Type B pancreatic cell (in vitro differentiated cells): Measurements from ENCODE around the gene GFY. TPM values are rescaled to one million over a fixed set of nuclear protein-coding genes. Genes with fewer than 3 reads are reported as not detected.
A peak's percentile ranks its signal among the peaks of the same experiment; 100 is the strongest.
"Not testable (repeated sequence)": the region's sequence is repeated elsewhere in the genome, so short reads cannot be mapped to it uniquely, and the experiment has no call there.

Experiments
- DNase-seq: peaks from one replicate; pipeline ENCODE4 v3.0.0; 2021; ENCODE audit warnings: mixed read lengths; ENCODE audit not compliant: unreplicated experiment; ENCODE audit errors: extremely low spot score
- H3K27ac Mint-ChIP-seq: 2 replicates; pipeline ENCODE4 v1.8.0; 2021; ENCODE audit warnings: mild to moderate bottlenecking, mixed read lengths
- H3K27me3 Mint-ChIP-seq: 2 replicates; pipeline ENCODE4 v1.8.0; 2021; ENCODE audit warnings: mixed read lengths
- H3K36me3 Mint-ChIP-seq: 2 replicates; pipeline ENCODE4 v1.8.0; 2021; ENCODE audit warnings: mixed read lengths
- H3K4me1 Mint-ChIP-seq: one replicate; pipeline ENCODE4 v1.8.0; 2021; ENCODE audit warnings: mixed read lengths; ENCODE audit not compliant: unreplicated experiment
- H3K4me3 Mint-ChIP-seq: 2 replicates; pipeline ENCODE4 v1.8.0; 2021; ENCODE audit warnings: mild to moderate bottlenecking, mixed read lengths
- H3K9me3 Mint-ChIP-seq: 2 replicates; pipeline ENCODE4 v1.8.0; 2021; ENCODE audit warnings: mixed read lengths
- CTCF ChIP-seq: fragments of 200-600 bp; sonication (generic); conservative IDR thresholded peaks from 2 replicates; pipeline ENCODE4 v1.5.0; 2021; ENCODE audit warnings: antibody characterized with exemption, mild to moderate bottlenecking
- total RNA-seq: library from RNA; stranded (reverse); gene quantifications from 2 replicates; pipeline ENCODE4 v1.2.1, GENCODE V29; 2021; ENCODE audit warnings: low replicate concordance

Gene GFY
- total RNA-seq, 1 donor from 2014 or later = not detected

DNA sequence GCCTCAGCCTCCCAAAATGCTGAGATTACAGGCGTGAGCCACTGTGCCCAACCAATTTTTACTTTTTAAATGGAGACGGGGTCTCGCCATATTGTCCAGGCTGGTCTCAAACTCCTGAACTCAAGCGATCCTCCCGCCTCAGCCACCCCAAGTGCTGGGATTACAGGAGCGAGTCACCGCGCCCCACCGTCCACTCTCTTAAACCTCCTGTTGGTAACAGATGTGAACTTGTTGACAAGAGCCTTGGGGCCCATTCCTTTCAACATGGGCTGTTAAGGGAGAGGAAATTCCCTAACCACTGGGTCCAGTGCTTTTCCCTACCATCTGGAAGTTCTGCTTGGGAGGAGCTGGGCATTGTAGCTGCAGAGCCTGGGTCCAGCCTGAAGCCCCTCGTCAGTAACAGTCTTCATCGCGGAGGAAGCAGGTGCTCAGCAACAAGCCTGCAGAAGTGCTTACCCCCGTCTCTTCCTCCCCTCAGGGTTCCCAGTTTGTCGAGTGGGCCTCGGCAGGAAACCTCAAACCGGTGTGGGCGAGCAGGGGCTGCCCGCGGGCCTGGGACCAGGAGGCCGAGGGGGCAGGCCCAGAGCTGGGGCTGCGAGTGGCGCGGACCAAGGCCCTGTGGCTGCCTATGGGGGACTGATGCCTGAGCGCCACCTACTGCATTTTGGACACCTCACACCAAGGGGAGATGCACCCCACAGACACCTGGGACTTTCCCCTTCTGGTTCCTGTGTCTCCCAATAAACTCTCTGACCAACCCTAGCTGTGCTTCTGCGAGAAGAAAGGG is 44.8 kb downstream of the GFY start:
- Mint-ChIP-seq H3K27me3 (peaks cover 9% of the 10 kb centered on the region), H3K4me3 (no peak overlapping the region), H3K4me1 (peaks cover 7% of the 10 kb centered on the region), H3K27ac (no peak overlapping the region), H3K9me3 (no peaks in the 10 kb centered on the region), H3K36me3 (peaks cover 6% of the 10 kb centered on the region)
- TF ChIP-seq CTCF = no peak
- DNase-seq = no peak

DNA sequence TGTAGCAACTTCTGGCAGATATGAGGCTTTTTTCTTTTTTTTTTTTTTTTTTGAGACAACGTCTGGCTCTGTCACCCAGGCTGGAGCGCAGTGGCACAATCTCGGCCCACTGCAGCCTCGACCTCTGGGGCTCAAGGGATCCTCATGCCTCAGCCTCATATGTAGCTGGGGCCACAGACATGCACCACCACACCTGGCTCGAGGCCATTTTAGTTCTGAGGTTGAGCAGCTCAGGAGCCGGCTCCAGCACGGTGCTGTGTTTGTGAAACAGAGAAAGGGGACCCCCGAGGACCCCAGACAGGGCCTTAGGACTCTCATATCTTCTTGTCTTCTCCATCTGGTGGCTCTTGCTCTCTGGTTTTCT is 45.4 kb downstream of the GFY start:
- H3K9me3 Mint-ChIP-seq = no peaks in the 10 kb centered on the region
- peaks cover 6% of the 10 kb centered on the region for H3K36me3 Mint-ChIP-seq
- H3K27ac Mint-ChIP-seq = no peak overlapping the region
- TF ChIP-seq CTCF = no peak
- H3K4me1 Mint-ChIP-seq = peaks cover 7% of the 10 kb centered on the region
- H3K27me3 Mint-ChIP-seq = peaks cover 14% of the 10 kb centered on the region
- no peak for DNase-seq
- no peak overlapping the region for H3K4me3 Mint-ChIP-seq

DNA sequence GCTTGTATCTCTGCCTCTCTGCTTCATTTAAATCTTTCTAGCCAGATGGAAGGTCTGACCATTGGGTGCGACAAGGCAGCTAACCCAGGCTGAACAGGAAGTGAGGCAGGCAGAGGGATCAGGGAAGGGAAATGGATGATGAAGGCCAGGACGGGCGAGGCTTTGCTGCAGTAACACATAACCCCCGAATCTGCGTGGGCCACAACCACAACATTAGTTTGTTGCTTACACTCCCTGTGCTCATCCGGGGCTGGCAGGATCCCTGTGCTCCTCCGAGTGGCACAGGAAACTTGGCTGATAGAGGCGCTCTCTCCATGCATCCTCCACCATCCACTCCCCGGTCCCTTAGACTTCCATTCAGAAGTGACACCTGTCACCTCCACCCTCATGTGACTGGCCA is 47.7 kb downstream of the GFY start:
- H3K27ac Mint-ChIP-seq = no peak overlapping the region
- peaks cover 13% of the 10 kb centered on the region for H3K4me1 Mint-ChIP-seq
- DNase-seq = no peak
- peaks cover 6% of the 10 kb centered on the region for H3K36me3 Mint-ChIP-seq
- H3K9me3 Mint-ChIP-seq = no peaks in the 10 kb centered on the region
- peaks cover 22% of the 10 kb centered on the region for H3K27me3 Mint-ChIP-seq
- H3K4me3 Mint-ChIP-seq = peak overlapping the region; percentile 51
- no peak for TF ChIP-seq CTCF

DNA sequence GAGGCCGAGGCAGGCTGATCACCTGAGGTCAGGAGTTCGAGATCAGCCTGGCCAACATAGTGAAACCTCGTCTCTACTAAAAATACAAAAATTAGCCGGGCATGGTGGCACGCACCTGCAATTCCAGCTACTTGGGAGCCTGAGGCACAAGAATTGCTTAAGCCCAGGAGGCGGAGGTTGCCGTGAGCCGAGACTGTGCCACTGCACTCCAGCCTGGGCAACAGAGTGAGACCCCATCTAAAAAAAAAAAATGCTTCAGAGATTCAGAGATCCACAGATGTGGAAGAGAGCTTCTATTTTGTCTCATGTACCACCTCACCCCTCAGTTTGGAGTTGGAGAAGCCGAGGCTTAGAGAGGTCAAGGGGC is 48.3 kb downstream of the GFY start:
- DNase-seq, H3K4me3 Mint-ChIP-seq, H3K36me3 Mint-ChIP-seq, H3K27ac Mint-ChIP-seq, H3K9me3 Mint-ChIP-seq: not testable (repeated sequence)
- H3K4me1 Mint-ChIP-seq = peaks cover 13% of the 10 kb centered on the region
- peaks cover 22% of the 10 kb centered on the region for H3K27me3 Mint-ChIP-seq

DNA sequence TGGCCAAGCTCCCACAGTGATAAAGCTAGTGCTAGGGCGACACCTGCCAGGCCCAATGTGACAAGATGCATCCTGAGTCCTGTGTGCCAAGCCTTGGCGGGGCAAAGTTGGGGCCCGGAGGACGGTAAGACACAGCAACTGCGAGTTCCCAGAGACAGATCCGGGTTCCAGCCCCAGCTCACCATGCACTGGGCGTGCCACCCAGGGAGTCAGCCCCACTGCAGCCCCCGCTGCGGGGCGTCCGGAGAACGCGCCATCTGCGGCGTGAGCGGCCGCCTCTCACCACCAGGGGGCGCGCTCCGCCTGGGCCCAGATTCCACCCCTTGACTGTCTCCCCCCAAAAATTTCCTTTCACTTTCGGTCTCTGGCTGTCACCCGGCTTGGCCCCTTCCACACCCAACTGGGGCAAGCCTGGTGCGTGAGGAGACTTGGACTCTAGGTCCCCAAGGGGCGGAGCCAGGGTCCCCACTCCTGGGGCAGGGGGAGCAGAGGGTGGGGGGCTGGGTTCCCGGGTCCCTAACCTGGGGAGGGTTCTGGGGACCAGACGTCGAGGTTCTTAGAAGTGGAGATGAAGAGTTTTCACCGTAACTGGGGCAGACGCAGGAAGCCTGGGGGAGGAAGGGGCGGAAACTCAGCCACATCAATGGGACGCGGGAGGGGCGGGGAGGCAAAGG is 48.8 kb downstream of the GFY start, which contains the start of gene FLT3LG:
FLT3LG (plus strand) TSS at position 348 of the 674 bp plus-strand sequence. CDS start 425 bp downstream, outside the sequence.
- peak; percentile 97 for TF ChIP-seq CTCF
- Mint-ChIP-seq H3K4me1 (peaks cover 9% of the 10 kb centered on the region), H3K4me3 (peak within 1 kb of the TSS; percentile 47), H3K27ac (no peak within 1 kb of the TSS), H3K27me3 (peaks cover 22% of the 10 kb centered on the region), H3K36me3 (peaks cover 2% of the 10 kb centered on the region), H3K9me3 (no peaks in the 10 kb centered on the region)
- DNase-seq = no peak

- H3K4me1 Mint-ChIP-seq = peaks cover 7% of the 10 kb centered on the region
- H3K36me3 Mint-ChIP-seq = no peaks in the 10 kb centered on the region
- TF ChIP-seq CTCF = no peak
- H3K27me3 Mint-ChIP-seq = peaks cover 22% of the 10 kb centered on the region
- no peak for DNase-seq
- no peak overlapping the region for H3K27ac Mint-ChIP-seq
- no peaks in the 10 kb centered on the region for H3K9me3 Mint-ChIP-seq
- no peak overlapping the region for H3K4me3 Mint-ChIP-seq
These were observed 49.3 kb downstream of the GFY start for GRCh38 chr19:49474542-49474924.
